Measurements from ENCODE around the gene NEURL1. TPM values are rescaled to one million over a fixed set of nuclear protein-coding genes. Genes with fewer than 3 reads are reported as not detected.

The NEURL1 gene
- total RNA-seq, 4 donors from 2014 or later = 0.39 to 0.63 (median 0.46) TPM

- TF ChIP-seq POLR2AphosphoS5 (IDR thresholded peaks at IDR 0.05) (peak; percentile 30 to 40), EP300 (IDR thresholded peaks at IDR 0.05) (no peak)
- 79% methylated on average over 19 of the region's 20 CpGs for WGBS
- Histone ChIP-seq H3K4me3 (no peak overlapping the region), H3K9me3 (no peaks in the 10 kb centered on the region), H3K27me3 (no peaks in the 10 kb centered on the region), H3K36me3 (peaks cover 0 to 80% (median 69%) of the 10 kb centered on the region in 4 donors), H3K27ac (replicated peaks in 1 of 4) (peak overlapping the region; percentile 39 to 76 (median 61)), H3K4me1 (peaks cover 76 to 85% (median 82%) of the 10 kb centered on the region in 4 donors)
- DNase-seq (ENCODE audit: extremely low spot score) = no peak
- intact Hi-C loops (cut with DNase I) = no loop called here
Observed at GRCh38 chr10:103616705-103617601, 123.4 kb downstream of the NEURL1 start.

- H3K36me3 ChIP-seq = peaks cover 7 to 80% (median 69%) of the 10 kb centered on the region in 4 donors
- intact Hi-C loops (cut with DNase I) = no loop called here
- H3K4me3 ChIP-seq = no peak overlapping the region
- H3K27ac ChIP-seq (replicated peaks in 1 of 4) = peak overlapping the region; percentile 56 to 76 (median 66)
- 86% methylated on average over 6 of the region's 13 CpGs for WGBS
- no peaks in the 10 kb centered on the region for H3K9me3 ChIP-seq
- H3K27me3 ChIP-seq = no peaks in the 10 kb centered on the region
- H3K4me1 ChIP-seq = peaks cover 82 to 89% (median 85%) of the 10 kb centered on the region in 4 donors
- no peak for TF ChIP-seq EP300 (IDR thresholded peaks at IDR 0.05)
- DNase-seq (ENCODE audit: extremely low spot score) = no peak
Observed at GRCh38 chr10:103617602-103618385, 124.3 kb downstream of the NEURL1 start.

GRCh38 chr10:103618575-103619423 lies 125.3 kb downstream of the NEURL1 start:
- H3K9me3 ChIP-seq = no peaks in the 10 kb centered on the region
- WGBS = 68% methylated on average over 9 of the region's 19 CpGs
- intact Hi-C loops (cut with DNase I) = no loop called here
- no peak for TF ChIP-seq POLR2AphosphoS5 (IDR thresholded peaks at IDR 0.05)
- no peak for TF ChIP-seq POLR2A (IDR thresholded peaks at IDR 0.05; ENCODE audit: low read depth)
- no peak for TF ChIP-seq EP300 (IDR thresholded peaks at IDR 0.05)
- no peak for TF ChIP-seq CTCF (IDR thresholded peaks at IDR 0.05)
- DNase-seq (ENCODE audit: extremely low spot score) = no peak
- no peak overlapping the region for H3K4me3 ChIP-seq
- H3K27me3 ChIP-seq = no peaks in the 10 kb centered on the region
- H3K27ac ChIP-seq (replicated peaks in 1 of 4) = peak overlapping the region; percentile 56 to 76 (median 66)
- H3K36me3 ChIP-seq = peaks cover 8 to 80% (median 69%) of the 10 kb centered on the region in 4 donors
- H3K4me1 ChIP-seq = peaks cover 82 to 95% (median 88%) of the 10 kb centered on the region in 4 donors

- Histone ChIP-seq H3K4me1 (peaks cover 78 to 92% (median 85%) of the 10 kb centered on the region in 4 donors), H3K9me3 (no peaks in the 10 kb centered on the region), H3K27ac (replicated peaks in 1 of 4) (peak overlapping the region; percentile 56 to 76 (median 66)), H3K27me3 (no peaks in the 10 kb centered on the region), H3K4me3 (no peak overlapping the region), H3K36me3 (peaks cover 16 to 88% (median 75%) of the 10 kb centered on the region in 4 donors)
- no peak for DNase-seq (ENCODE audit: extremely low spot score)
- intact Hi-C loops (cut with DNase I) = no loop called here
- WGBS = 75% methylated on average over 9 of the region's 22 CpGs
- TF ChIP-seq POLR2A (IDR thresholded peaks at IDR 0.05; ENCODE audit: low read depth) = no peak
- no peak for TF ChIP-seq CTCF (IDR thresholded peaks at IDR 0.05)
- no peak for TF ChIP-seq POLR2AphosphoS5 (IDR thresholded peaks at IDR 0.05)
- TF ChIP-seq EP300 (IDR thresholded peaks at IDR 0.05) = no peak
Observed at GRCh38 chr10:103619424-103620351, 126.2 kb downstream of the NEURL1 start.

Measured in esophagus muscularis mucosa (tissue), 4 donors.